SIG-M5 (cell line): ENCODE data around the gene CBLN3.

Experiments
- DNase-seq: peaks from one replicate; lab custom pipeline; 2025; lab: John Stamatoyannopoulos, UW

The CBLN3 gene

GRCh38 chr14:24426150-24426911, 3.1 kb downstream of the CBLN3 start:
- DNase-seq: no peak

GRCh38 chr14:24425704-24426103, 3.8 kb downstream of the CBLN3 start:
- DNase-seq: no peak

- no peak for DNase-seq
Measured at GRCh38 chr14:24422694-24423601, 6.5 kb downstream of the CBLN3 start.

GRCh38 chr14:24422261-24422660, 7.2 kb downstream of the CBLN3 start:
- no peak for DNase-seq

- DNase-seq: no peak
Measured at GRCh38 chr14:24418492-24418873, 11.0 kb downstream of the CBLN3 start.

GRCh38 chr14:24417832-24418491, 11.5 kb downstream of the CBLN3 start:
- no peak for DNase-seq

GRCh38 chr14:24416932-24417619, 12.4 kb downstream of the CBLN3 start:
- no peak for DNase-seq

- DNase-seq: no peak
Measured at GRCh38 chr14:24416254-24416931, 13.1 kb downstream of the CBLN3 start.

- DNase-seq: no peak
Measured at GRCh38 chr14:24415421-24416253, 13.8 kb downstream of the CBLN3 start.

GRCh38 chr14:24414732-24415420, 14.6 kb downstream of the CBLN3 start:
- no peak for DNase-seq

- DNase-seq: no peak
Measured at GRCh38 chr14:24414077-24414476, 15.4 kb downstream of the CBLN3 start.

GRCh38 chr14:24411443-24412389, 17.8 kb downstream of the CBLN3 start:
- no peak for DNase-seq

GRCh38 chr14:24409956-24410355, 19.5 kb downstream of the CBLN3 start:
- no peak for DNase-seq

- no peak for DNase-seq
Measured at GRCh38 chr14:24409192-24409591, 20.3 kb downstream of the CBLN3 start.

- no peak for DNase-seq
Measured at GRCh38 chr14:24408764-24409163, 20.7 kb downstream of the CBLN3 start.

- DNase-seq: no peak
Measured at GRCh38 chr14:24407608-24408325, 21.7 kb downstream of the CBLN3 start.

GRCh38 chr14:24406416-24406815, 23.1 kb downstream of the CBLN3 start:
- DNase-seq: no peak

- no peak for DNase-seq
Measured at GRCh38 chr14:24404814-24405213, 24.7 kb downstream of the CBLN3 start.
